ENCODE results near the gene ZMYM1. TPM values are rescaled to one million over a fixed set of nuclear protein-coding genes. Genes with fewer than 3 reads are reported as not detected.
"Not testable (repeated sequence)": the region's sequence is repeated elsewhere in the genome, so short reads cannot be mapped to it uniquely, and the experiment has no call there.

ZMYM1 gene
- 6.9 TPM for total RNA-seq
- long read RNA-seq, partial matches to known transcripts, result 2 of 9 reads
- long read RNA-seq, other reads (novel, unspliced or antisense), result 7 of 9 reads

GRCh38 chr1:35079003-35079930, at the start of gene ZMYM1:
TSS of gene ZMYM1 (plus strand) at chr1:35079385. CDS start at chr1:35093988, 14,603 bp downstream.
- intact Hi-C loops (cut with DNase I), result loop anchor here (1.0 kb wide), 1 partner anchor 47 kb away; no protein-coding TSS in a partner anchor
- DNase-seq (ENCODE audit: low spot score), result peak; percentile 93

GRCh38 chr1:35029761-35030160, 49.4 kb upstream of the ZMYM1 start:
- intact Hi-C loops (cut with DNase I), result loop anchor here (2.0 kb wide), 1 partner anchor 163 kb away; the partner anchor contains the start of gene SFPQ
- DNase-seq (ENCODE audit: low spot score), result no peak

- intact Hi-C loops (cut with DNase I), result loop anchor here (2.0 kb wide), 1 partner anchor 162 kb away; the partner anchor contains the start of gene SFPQ
- no peak for DNase-seq (ENCODE audit: low spot score)
Observed at GRCh38 chr1:35030338-35030737, 48.8 kb upstream of the ZMYM1 start.

GRCh38 chr1:35030756-35031446, 48.3 kb upstream of the ZMYM1 start:
- intact Hi-C loops (cut with DNase I), result loop anchor here (2.0 kb wide), 1 partner anchor 162 kb away; the partner anchor contains the start of gene SFPQ
- DNase-seq (ENCODE audit: low spot score), result no peak

GRCh38 chr1:35032384-35032739, 46.8 kb upstream of the ZMYM1 start:
- DNase-seq (ENCODE audit: low spot score), result no peak
- intact Hi-C loops (cut with DNase I), result loop anchor here (1.0 kb wide), 1 partner anchor 47 kb away; the partner anchor contains the start of gene ZMYM1

GRCh38 chr1:35033346-35033745, 45.8 kb upstream of the ZMYM1 start:
- intact Hi-C loops (cut with DNase I), result no loop called here
- no peak for DNase-seq (ENCODE audit: low spot score)

GRCh38 chr1:35036621-35037020, 42.6 kb upstream of the ZMYM1 start:
- intact Hi-C loops (cut with DNase I), result no loop called here
- no peak for DNase-seq (ENCODE audit: low spot score)

- DNase-seq (ENCODE audit: low spot score), result no peak
- intact Hi-C loops (cut with DNase I), result no loop called here
Observed at GRCh38 chr1:35037206-35037605, 42.0 kb upstream of the ZMYM1 start.

GRCh38 chr1:35038723-35039122, 40.5 kb upstream of the ZMYM1 start:
- intact Hi-C loops (cut with DNase I), result no loop called here

GRCh38 chr1:35043498-35043897, 35.7 kb upstream of the ZMYM1 start:
- no peak for DNase-seq (ENCODE audit: low spot score)

More at GRCh38 chr1:35038723-35039122, 40.5 kb upstream of the ZMYM1 start:
- no peak for DNase-seq (ENCODE audit: low spot score)

GRCh38 chr1:35044431-35044830, 34.8 kb upstream of the ZMYM1 start:
- no peak for DNase-seq (ENCODE audit: low spot score)
- intact Hi-C loops (cut with DNase I), result no loop called here

More at GRCh38 chr1:35043498-35043897, 35.7 kb upstream of the ZMYM1 start:
- intact Hi-C loops (cut with DNase I), result no loop called here

- no peak for DNase-seq (ENCODE audit: low spot score)
- intact Hi-C loops (cut with DNase I), result no loop called here
Observed at GRCh38 chr1:35046730-35047129, 32.5 kb upstream of the ZMYM1 start.

- no peak for DNase-seq (ENCODE audit: low spot score)
- intact Hi-C loops (cut with DNase I), result no loop called here
Observed at GRCh38 chr1:35047188-35047858, 31.9 kb upstream of the ZMYM1 start.

GRCh38 chr1:35049116-35049515, 30.1 kb upstream of the ZMYM1 start:
- no peak for DNase-seq (ENCODE audit: low spot score)
- intact Hi-C loops (cut with DNase I), result no loop called here

GRCh38 chr1:35053433-35053832, 25.8 kb upstream of the ZMYM1 start:
- intact Hi-C loops (cut with DNase I), result no loop called here
- no peak for DNase-seq (ENCODE audit: low spot score)

GRCh38 chr1:35054282-35054681, 24.9 kb upstream of the ZMYM1 start:
- intact Hi-C loops (cut with DNase I); DNase-seq (ENCODE audit: low spot score): not testable (repeated sequence)

- intact Hi-C loops (cut with DNase I); DNase-seq (ENCODE audit: low spot score): not testable (repeated sequence)
Observed at GRCh38 chr1:35058321-35058720, 20.9 kb upstream of the ZMYM1 start.

- intact Hi-C loops (cut with DNase I), result no loop called here
- no peak for DNase-seq (ENCODE audit: low spot score)
Observed at GRCh38 chr1:35058988-35059387, 20.2 kb upstream of the ZMYM1 start.

- intact Hi-C loops (cut with DNase I), result no loop called here
- DNase-seq (ENCODE audit: low spot score), result no peak
Observed at GRCh38 chr1:35062518-35063196, 16.5 kb upstream of the ZMYM1 start.

Measured in cardiac septum (tissue), 1 donor.